Peyer's patch (tissue), 4 donors: ENCODE data around the gene PLPPR5.

Experiments
- POLR2A ChIP-seq, 2 donors: fragments of 450-650 bp; IDR thresholded peaks; one replicate each; pipeline ENCODE4 v1.5.1; 2017; ENCODE audit warnings: antibody characterized with exemption in 2 of 2, mild to moderate bottlenecking in 2 of 2, moderate library complexity in 2 of 2
- TF ChIP-seq, protein P1 (sequence below), 6 experiments: fragments of 450-650 bp in 4 of 6; fragments of 200-600 bp in 2 of 6; sonication (generic) in 1 of 6; IDR thresholded peaks; one replicate each; pipeline ENCODE4 v1.5.1; 2017 to 2019; ENCODE audit warnings: antibody characterized with exemption in 6 of 6, mild to moderate bottlenecking in 3 of 6, moderate library complexity in 1 of 6

DNA sequence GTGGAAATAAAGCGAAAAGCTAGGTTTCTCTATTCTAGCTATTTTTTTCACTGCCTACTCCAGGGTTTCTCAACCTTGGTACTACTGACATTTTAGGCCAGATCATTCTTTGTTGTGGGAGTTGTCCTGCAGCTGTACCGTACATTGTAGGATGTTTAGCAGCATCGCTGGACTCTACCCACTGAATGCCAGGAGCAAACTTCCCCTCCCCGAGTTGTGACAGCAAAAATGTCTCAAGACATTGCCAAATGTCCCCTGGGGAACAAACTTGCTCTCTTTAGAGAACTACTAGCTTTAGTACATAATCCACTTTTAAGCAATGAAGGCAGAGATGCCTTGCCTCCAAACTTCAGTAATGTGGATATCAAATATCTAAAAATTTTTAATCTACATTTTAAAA, 122.8 kb downstream of the PLPPR5 start:
- TF ChIP-seq, protein P1, sequence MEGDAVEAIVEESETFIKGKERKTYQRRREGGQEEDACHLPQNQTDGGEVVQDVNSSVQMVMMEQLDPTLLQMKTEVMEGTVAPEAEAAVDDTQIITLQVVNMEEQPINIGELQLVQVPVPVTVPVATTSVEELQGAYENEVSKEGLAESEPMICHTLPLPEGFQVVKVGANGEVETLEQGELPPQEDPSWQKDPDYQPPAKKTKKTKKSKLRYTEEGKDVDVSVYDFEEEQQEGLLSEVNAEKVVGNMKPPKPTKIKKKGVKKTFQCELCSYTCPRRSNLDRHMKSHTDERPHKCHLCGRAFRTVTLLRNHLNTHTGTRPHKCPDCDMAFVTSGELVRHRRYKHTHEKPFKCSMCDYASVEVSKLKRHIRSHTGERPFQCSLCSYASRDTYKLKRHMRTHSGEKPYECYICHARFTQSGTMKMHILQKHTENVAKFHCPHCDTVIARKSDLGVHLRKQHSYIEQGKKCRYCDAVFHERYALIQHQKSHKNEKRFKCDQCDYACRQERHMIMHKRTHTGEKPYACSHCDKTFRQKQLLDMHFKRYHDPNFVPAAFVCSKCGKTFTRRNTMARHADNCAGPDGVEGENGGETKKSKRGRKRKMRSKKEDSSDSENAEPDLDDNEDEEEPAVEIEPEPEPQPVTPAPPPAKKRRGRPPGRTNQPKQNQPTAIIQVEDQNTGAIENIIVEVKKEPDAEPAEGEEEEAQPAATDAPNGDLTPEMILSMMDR (IDR thresholded peaks at IDR 0.05), result no peak
- no peak for TF ChIP-seq POLR2A (IDR thresholded peaks at IDR 0.05)
